DMS153 (cell line): ENCODE results near the gene DBT.
A peak's percentile ranks its signal among the peaks of the same experiment; 100 is the strongest.

Source experiments
- DNase-seq: peaks from one replicate; lab custom pipeline; 2025; lab: John Stamatoyannopoulos, UW

DBT gene

GRCh38 chr1:100188617-100189016 is 61.0 kb downstream of the DBT start:
- peak; percentile 4 for DNase-seq

GRCh38 chr1:100187912-100188311 is 61.7 kb downstream of the DBT start:
- DNase-seq: no peak

- DNase-seq: no peak
Observed at GRCh38 chr1:100184536-100184935, 65.1 kb downstream of the DBT start.

GRCh38 chr1:100183370-100183769 is 66.3 kb downstream of the DBT start:
- DNase-seq: no peak

- DNase-seq: no peak
Observed at GRCh38 chr1:100178091-100178490, 71.5 kb downstream of the DBT start, which contains the start of gene LRRC39. Gene LRRC39, minus strand, starts transcription at chr1:100178256. Its CDS starts 9,740 bp downstream, at chr1:100168516.

- no peak for DNase-seq
Observed at GRCh38 chr1:100177295-100178041, 72.2 kb downstream of the DBT start.

GRCh38 chr1:100168051-100168450 is 81.6 kb downstream of the DBT start:
- no peak for DNase-seq

GRCh38 chr1:100164702-100165101 is 84.9 kb downstream of the DBT start:
- DNase-seq: no peak

- no peak for DNase-seq
Observed at GRCh38 chr1:100164216-100164615, 85.4 kb downstream of the DBT start.

- DNase-seq: no peak
Observed at GRCh38 chr1:100162881-100163280, 86.8 kb downstream of the DBT start.

GRCh38 chr1:100152271-100152670 is 97.4 kb downstream of the DBT start:
- no peak for DNase-seq

- no peak for DNase-seq
Observed at GRCh38 chr1:100151679-100152078, 98.0 kb downstream of the DBT start.

GRCh38 chr1:100147875-100148274 is 101.8 kb downstream of the DBT start:
- DNase-seq: no peak

GRCh38 chr1:100146958-100147357 is 102.7 kb downstream of the DBT start:
- DNase-seq: no peak

- no peak for DNase-seq
Observed at GRCh38 chr1:100145116-100145515, 104.5 kb downstream of the DBT start.

- no peak for DNase-seq
Observed at GRCh38 chr1:100142343-100142742, 107.3 kb downstream of the DBT start.

GRCh38 chr1:100141192-100141591 is 108.4 kb downstream of the DBT start:
- DNase-seq: no peak

GRCh38 chr1:100137602-100138001 is 112.0 kb downstream of the DBT start:
- DNase-seq: no peak
